Islet precursor cell (in vitro differentiated cells): ENCODE results near the gene TUBB2A.

Source experiments
- DNase-seq: peaks from one replicate; pipeline ENCODE4 v3.0.0-alpha.2; 2018

The TUBB2A gene

DNA sequence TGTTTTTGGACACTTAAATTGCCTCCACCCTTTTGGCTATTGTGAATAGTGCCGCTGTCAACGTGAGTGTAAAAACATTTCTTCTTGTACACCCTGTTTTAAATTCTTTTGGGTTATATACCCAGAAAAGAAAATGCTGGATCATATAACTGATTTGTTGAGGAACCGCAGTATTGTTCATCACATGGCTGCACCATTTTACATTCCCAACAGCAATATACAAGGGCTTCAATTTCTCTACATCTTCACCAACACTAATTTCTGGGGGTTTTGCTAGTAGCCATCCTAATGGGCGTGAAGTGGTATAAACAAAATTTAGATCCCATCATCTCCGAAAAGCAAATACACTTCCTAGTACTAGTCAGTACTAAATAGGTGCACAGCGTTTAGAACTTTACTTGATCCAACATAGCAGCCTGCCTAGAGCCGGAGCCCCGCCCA lies 39.4 kb downstream of the TUBB2A start:
- DNase-seq: no peak

DNA sequence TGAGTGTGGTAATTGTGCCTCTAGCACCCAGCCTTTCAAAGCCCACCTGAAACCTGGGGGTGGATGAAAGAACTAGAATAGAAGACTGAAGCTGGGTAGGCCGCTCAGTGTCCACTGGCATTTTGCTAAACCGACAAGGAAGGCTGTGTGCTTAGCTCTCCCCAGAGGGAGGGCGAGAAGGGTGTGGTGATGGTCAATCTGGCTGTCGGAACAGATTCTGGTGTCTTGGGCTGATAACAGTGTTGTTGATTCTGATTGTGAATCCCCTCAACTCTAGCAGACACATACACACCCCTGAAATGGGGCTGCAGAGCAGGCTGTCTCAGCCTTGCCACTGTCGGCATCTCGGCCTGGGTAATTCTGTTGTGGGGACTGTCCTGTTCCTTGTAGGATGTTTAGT lies 43.0 kb downstream of the TUBB2A start:
- no peak for DNase-seq

DNA sequence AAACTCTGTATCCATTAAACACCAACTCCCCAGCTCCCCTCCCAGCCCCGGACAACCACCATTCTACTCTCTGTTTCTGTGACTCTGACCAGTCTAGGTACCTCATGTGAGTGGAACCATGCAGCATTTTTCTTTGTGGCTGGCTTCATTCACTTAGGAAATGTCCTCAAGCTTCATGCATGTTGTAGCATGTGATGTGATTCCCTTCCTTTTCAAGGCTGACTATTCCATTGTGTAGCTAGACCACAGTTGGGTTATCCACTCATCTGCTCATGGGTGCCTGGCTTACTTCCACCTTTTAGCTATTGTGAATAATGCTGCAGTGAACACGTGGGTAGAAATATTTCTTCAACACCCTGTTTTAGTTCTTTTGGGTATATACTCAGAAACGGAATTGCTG lies 47.6 kb downstream of the TUBB2A start:
- no peak for DNase-seq

DNA sequence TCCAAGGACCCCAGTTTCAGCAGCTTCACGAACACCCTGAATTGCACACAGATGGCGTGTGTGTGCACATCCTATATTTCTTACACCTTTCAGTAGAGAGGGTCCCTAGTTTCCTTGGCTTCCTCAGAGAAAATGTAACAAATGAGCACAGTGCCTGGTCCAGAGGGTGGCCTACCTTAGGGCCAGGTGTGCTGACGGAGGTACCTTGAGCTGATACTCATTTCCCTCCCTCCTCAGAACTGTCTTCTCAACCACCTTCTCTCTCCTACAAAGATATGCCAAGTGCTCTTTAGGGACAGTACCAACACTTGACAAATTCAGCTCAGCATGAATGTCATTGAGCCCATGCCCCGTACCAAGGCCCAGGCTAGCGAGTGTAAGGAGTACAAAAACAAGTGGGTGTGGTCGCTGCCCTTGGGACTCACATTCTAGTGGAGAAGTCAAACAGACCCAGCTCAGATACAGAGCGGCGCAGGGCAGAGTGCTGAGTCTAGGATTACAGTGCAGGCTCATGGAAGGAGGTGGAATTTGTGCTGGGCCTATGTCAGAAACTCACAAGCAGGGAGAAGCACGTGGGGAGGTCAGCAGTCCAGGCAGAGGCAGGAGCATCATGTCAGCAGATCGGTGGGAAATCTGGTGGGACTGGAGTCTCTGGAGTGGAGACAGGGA lies 48.5 kb downstream of the TUBB2A start:
- no peak for DNase-seq
